SU-DHL-6 (cell line): Measurements from ENCODE around the gene ARRB1.

Experiments used
- H2AFZ ChIP-seq: fragments of 200-600 bp; sonication (generic); 2 replicates; pipeline ENCODE4 v1.6.1; 2014; ENCODE audit warnings: low read depth, mild to moderate bottlenecking, moderate library complexity, mixed read lengths, antibody characterized with exemption, low read length; ENCODE audit not compliant: severe bottlenecking
- H3F3A ChIP-seq: fragments of 200-600 bp; shearing (Covaris generic); 2 replicates; pipeline ENCODE4 v1.6.0; 2016; ENCODE audit warnings: antibody characterized with exemption, mild to moderate bottlenecking; ENCODE audit not compliant: insufficient read depth
- H3K27ac ChIP-seq: fragments of 200-600 bp; sonication (generic); 2 replicates; pipeline ENCODE4 v1.5.1; 2016; ENCODE audit warnings: low read depth, mild to moderate bottlenecking, low read length, moderate library complexity, mixed read lengths
- H3K27me3 ChIP-seq: fragments of 200-600 bp; sonication (generic), shearing (Covaris generic); 2 replicates; pipeline ENCODE4 v1.6.0; 2014; ENCODE audit warnings: mild to moderate bottlenecking, low read length
- H3K36me3 ChIP-seq: fragments of 200-600 bp; sonication (generic); 2 replicates; pipeline ENCODE4 v1.6.1; 2014; ENCODE audit warnings: mild to moderate bottlenecking, low read length, mixed read lengths
- H3K4me2 ChIP-seq: fragments of 300-600, 200-600 bp; shearing (Covaris generic), sonication (generic); 2 replicates; pipeline ENCODE4 v1.6.0; 2014; ENCODE audit warnings: low read length, low read depth, mild to moderate bottlenecking; ENCODE audit not compliant: poor library complexity, severe bottlenecking
- H3K4me3 ChIP-seq: fragments of 200-600 bp; sonication (generic); 2 replicates; pipeline ENCODE4 v1.5.1; 2014; ENCODE audit warnings: antibody characterized with exemption, low read length, mild to moderate bottlenecking, mixed read lengths; ENCODE audit not compliant: insufficient read depth, poor library complexity, severe bottlenecking
- H3K79me2 ChIP-seq: fragments of 200-600 bp; sonication (generic); 2 replicates; pipeline ENCODE4 v1.6.1; 2014; ENCODE audit warnings: mild to moderate bottlenecking, low read length, moderate library complexity; ENCODE audit not compliant: insufficient read depth
- H3K9ac ChIP-seq: fragments of 200-600 bp; sonication (generic); 2 replicates; pipeline ENCODE4 v1.7.0; 2014; ENCODE audit warnings: mild to moderate bottlenecking, low read length
- H3K9me2 ChIP-seq: fragments of 200-600 bp; sonication (generic); replicated peaks from 2 replicates; pipeline ENCODE4 v1.6.1; 2014; ENCODE audit warnings: low read length; ENCODE audit not compliant: insufficient read depth
- H3K9me3 ChIP-seq: fragments of 200-600 bp; sonication (generic); 2 replicates; pipeline ENCODE4 v1.6.1; 2014; ENCODE audit warnings: low read length, mixed read lengths; ENCODE audit not compliant: insufficient read depth
- H4K20me1 ChIP-seq: fragments of 200-600 bp; sonication (generic); 2 replicates; pipeline ENCODE4 v1.6.1; 2014; ENCODE audit warnings: low read depth, mild to moderate bottlenecking, antibody characterized with exemption, low read length, moderate library complexity, mixed read lengths
- CTCF ChIP-seq: fragments of 200-600 bp; sonication (generic); IDR thresholded peaks from one replicate; pipeline ENCODE4 v1.5.1; 2017; ENCODE audit warnings: antibody characterized with exemption, mild to moderate bottlenecking, low read length, moderate library complexity; ENCODE audit not compliant: insufficient read depth, poor library complexity, severe bottlenecking
- EZH2phosphoT487 ChIP-seq: fragments of 200-600 bp; sonication (generic), shearing (Covaris generic); conservative IDR thresholded peaks from 2 replicates; pipeline ENCODE4 v1.6.1; 2018; ENCODE audit warnings: mild to moderate bottlenecking, antibody characterized with exemption, low read length, moderate library complexity, mixed read lengths

Gene ARRB1

GRCh38 chr11:75337195-75337654, 14.2 kb downstream of the ARRB1 start:
- H3K4me3 ChIP-seq, result no peak overlapping the region
- no peaks in the 10 kb centered on the region for H3K9me3 ChIP-seq
- no peaks in the 10 kb centered on the region for H3K36me3 ChIP-seq
- H3F3A ChIP-seq, result no peaks in the 10 kb centered on the region
- no peak overlapping the region for H3K27ac ChIP-seq
- H3K9me2 ChIP-seq, result no peaks in the 10 kb centered on the region
- H4K20me1 ChIP-seq, result no peaks in the 10 kb centered on the region
- no peaks in the 10 kb centered on the region for H3K79me2 ChIP-seq
- TF ChIP-seq EZH2phosphoT487 (no peak), CTCF (no peak)
- no peaks in the 10 kb centered on the region for H3K27me3 ChIP-seq
- no peak overlapping the region for H3K9ac ChIP-seq
- H3K4me2 ChIP-seq, result no peak overlapping the region
- H2AFZ ChIP-seq, result no peak overlapping the region

- no peaks in the 10 kb centered on the region for H3K9me3 ChIP-seq
- no peaks in the 10 kb centered on the region for H3K27me3 ChIP-seq
- H4K20me1 ChIP-seq, result no peaks in the 10 kb centered on the region
- no peaks in the 10 kb centered on the region for H3K9me2 ChIP-seq
- no peak overlapping the region for H3K4me3 ChIP-seq
- no peak overlapping the region for H3K27ac ChIP-seq
- no peak overlapping the region for H3K4me2 ChIP-seq
- H3K36me3 ChIP-seq, result no peaks in the 10 kb centered on the region
- H3K9ac ChIP-seq, result no peak overlapping the region
- H3K79me2 ChIP-seq, result no peaks in the 10 kb centered on the region
- H2AFZ ChIP-seq, result no peak overlapping the region
- TF ChIP-seq CTCF (no peak), EZH2phosphoT487 (no peak)
- no peaks in the 10 kb centered on the region for H3F3A ChIP-seq
Measured at GRCh38 chr11:75334976-75335375, 16.5 kb downstream of the ARRB1 start.

GRCh38 chr11:75334402-75334891, 17.0 kb downstream of the ARRB1 start:
- Histone ChIP-seq H3K79me2 (no peaks in the 10 kb centered on the region), H3K4me3 (no peak overlapping the region), H3K9me3 (no peaks in the 10 kb centered on the region), H2AFZ (no peak overlapping the region), H3K27me3 (no peaks in the 10 kb centered on the region), H3K9me2 (no peaks in the 10 kb centered on the region), H4K20me1 (no peaks in the 10 kb centered on the region), H3F3A (no peaks in the 10 kb centered on the region), H3K27ac (no peak overlapping the region), H3K4me2 (no peak overlapping the region), H3K36me3 (no peaks in the 10 kb centered on the region), H3K9ac (no peak overlapping the region)
- TF ChIP-seq CTCF, result no peak
